GM19239 (cell line): ENCODE results near the gene VASN.

ENCODE experiments used
- DNase-seq: peaks from one replicate; pipeline ENCODE4 v3.0.0; 2011; ENCODE audit warnings: low spot score; ENCODE audit not compliant: insufficient read length
- FAIRE-seq: peaks from 2 replicates; lab custom pipeline; 2011; peaks lifted over from hg19 to GRCh38; lab: Jason Lieb, UNC

VASN gene

DNA sequence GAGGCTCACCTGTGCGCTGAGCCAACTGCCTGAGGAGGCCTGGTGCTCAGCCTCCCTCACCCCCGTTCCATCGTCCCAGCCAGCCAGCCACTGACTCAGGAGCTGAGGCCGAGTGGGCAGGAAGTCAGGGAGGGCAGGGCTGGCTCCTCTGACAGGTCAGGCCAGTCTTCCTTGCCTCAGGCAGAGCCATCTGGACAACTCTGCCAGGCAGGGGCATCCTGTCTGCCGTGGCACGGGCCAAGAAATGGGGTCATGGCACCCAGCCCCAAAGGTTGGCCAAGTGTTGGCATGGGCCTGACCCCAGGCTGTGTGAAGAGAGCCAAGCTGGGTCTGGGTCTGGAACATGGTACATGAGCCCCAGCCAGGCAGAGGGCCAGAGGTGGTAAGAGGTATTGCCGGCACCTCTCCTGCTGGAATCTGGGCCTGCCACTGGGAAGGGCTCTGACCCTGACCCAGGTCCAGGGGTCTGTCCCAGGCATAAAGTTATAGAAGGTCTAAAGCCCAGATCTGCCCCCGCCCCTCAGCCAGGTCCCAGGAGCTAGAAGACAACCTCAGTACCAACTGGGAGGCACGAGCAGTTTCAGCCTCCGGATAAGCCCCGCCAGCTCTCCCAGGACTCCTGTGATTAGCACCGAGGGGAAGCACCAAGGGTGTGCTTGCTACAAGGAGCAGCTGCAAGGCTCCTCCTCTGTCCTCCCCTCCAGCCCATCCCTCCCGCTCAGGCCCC is 2.5 kb upstream of the VASN start:
- DNase-seq (no peak), FAIRE-seq (no peak)

GRCh38 chr16:4370151-4370550 is 1.5 kb upstream of the VASN start:
- no peak for FAIRE-seq

GRCh38 chr16:4370570-4371356 is 885 bp upstream of the VASN start:
- FAIRE-seq (no peak), DNase-seq (no peak)

More at GRCh38 chr16:4370151-4370550, 1.5 kb upstream of the VASN start:
- no peak for DNase-seq

GRCh38 chr16:4372001-4372577 is 441 bp downstream of the VASN start:
- FAIRE-seq (no peak), DNase-seq (peak; percentile 55)

GRCh38 chr16:4372578-4373355 is 1.1 kb downstream of the VASN start:
- DNase-seq (no peak), FAIRE-seq (no peak)

DNA sequence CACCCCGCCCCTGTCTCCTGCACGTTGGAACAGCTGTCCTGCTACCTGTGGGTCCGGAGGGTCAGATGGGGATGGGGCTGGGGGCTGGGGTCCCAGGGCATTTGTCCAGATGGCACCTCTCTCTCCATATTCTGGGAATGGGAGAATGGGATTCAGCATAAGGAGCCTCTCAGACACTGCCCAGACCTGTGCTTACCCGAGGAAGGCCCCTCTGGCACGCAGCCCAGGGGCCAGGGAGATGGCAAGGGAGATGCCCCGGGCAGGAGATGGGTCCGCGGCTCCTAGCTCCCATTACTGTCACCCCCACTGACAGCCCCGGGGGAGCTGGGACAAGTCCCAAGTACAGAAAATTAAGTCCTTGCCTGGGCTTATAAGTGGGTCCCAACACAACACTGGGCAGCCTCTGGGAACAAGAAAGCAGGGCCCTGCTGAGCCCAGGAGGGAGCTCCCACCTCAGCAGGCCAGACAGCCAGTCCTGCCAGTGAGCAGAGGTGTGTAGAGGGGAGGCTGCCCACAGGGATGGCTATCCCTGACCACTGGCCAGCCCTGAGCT is 1.8 kb downstream of the VASN start:
- no peak for FAIRE-seq

GRCh38 chr16:4373909-4374742 is 2.5 kb downstream of the VASN start:
- FAIRE-seq (no peak), DNase-seq (no peak)

More for the DNA sequence above, 1.8 kb downstream of the VASN start:
- DNase-seq = no peak

GRCh38 chr16:4375717-4376116 is 4.1 kb downstream of the VASN start:
- no peak for FAIRE-seq
- DNase-seq = no peak

- DNase-seq = no peak
Measured at GRCh38 chr16:4376126-4376892, 4.7 kb downstream of the VASN start.

GRCh38 chr16:4376893-4377572 is 5.4 kb downstream of the VASN start:
- DNase-seq (no peak), FAIRE-seq (no peak)

More at GRCh38 chr16:4376126-4376892, 4.7 kb downstream of the VASN start:
- no peak for FAIRE-seq

DNA sequence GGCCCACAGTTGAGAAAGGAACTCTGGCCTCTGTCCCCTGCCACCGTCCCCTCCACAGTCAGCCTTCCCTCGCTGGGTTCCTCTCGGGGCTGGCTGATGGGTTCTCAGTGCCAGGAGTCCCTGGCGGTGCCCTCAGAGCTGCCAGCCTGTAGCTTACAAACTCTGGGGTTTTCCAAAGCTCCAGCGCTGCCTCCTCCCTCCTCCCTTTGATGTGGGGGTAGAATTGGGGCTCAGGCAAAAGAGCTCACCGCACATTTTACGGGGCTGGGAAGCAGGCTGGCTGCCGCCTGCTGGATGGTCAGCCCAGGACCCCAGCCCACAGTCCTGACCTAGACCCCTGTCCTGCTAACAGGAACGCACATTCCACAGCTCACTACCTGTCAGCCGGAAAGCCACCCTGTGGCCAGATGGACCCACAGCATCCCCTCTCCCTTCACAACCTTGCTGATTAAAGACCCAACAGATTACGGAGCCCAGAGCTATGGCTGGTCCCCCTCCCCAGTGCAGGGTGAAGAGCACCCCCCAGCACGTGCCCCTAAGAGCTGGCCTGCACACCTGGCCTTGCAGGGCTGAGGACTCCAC is 6.0 kb downstream of the VASN start:
- FAIRE-seq = no peak

GRCh38 chr16:4378161-4378666 is 6.6 kb downstream of the VASN start:
- FAIRE-seq (no peak), DNase-seq (no peak)

More for the DNA sequence above, 6.0 kb downstream of the VASN start:
- no peak for DNase-seq

DNA sequence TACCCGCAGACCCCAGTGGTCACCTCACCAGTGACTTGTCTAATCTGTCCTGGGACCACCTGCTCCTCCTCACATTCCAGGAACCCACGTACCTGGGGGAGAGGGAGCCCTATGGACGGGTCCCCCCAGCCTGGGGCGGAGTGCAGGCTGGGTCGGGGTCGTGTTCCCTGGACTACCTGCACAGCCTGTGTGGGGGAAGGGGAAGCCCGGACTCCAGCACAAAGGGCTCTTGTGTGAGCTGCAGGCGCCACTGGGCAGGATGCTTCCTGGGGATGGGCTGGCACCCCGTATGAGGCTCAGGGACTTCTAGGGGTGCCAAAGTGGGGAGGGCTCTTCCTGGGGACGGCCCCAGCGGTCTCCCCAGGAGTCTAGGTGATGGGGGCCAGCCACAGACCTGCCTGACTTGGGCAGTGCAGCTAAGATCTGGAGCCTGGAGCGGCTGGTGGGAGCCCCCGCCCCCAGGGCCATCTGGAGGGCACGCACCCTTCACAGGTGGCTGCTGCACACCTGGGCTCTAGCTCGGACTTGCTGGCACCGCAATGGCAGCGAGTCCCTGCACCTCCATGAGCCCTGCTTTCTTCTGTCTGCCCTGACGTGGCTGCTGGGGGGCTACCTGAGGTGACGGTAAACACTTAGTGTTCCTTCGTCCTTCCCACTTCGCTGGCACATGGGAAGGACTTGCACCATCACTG is 7.5 kb downstream of the VASN start:
- FAIRE-seq = no peak
- no peak for DNase-seq

DNA sequence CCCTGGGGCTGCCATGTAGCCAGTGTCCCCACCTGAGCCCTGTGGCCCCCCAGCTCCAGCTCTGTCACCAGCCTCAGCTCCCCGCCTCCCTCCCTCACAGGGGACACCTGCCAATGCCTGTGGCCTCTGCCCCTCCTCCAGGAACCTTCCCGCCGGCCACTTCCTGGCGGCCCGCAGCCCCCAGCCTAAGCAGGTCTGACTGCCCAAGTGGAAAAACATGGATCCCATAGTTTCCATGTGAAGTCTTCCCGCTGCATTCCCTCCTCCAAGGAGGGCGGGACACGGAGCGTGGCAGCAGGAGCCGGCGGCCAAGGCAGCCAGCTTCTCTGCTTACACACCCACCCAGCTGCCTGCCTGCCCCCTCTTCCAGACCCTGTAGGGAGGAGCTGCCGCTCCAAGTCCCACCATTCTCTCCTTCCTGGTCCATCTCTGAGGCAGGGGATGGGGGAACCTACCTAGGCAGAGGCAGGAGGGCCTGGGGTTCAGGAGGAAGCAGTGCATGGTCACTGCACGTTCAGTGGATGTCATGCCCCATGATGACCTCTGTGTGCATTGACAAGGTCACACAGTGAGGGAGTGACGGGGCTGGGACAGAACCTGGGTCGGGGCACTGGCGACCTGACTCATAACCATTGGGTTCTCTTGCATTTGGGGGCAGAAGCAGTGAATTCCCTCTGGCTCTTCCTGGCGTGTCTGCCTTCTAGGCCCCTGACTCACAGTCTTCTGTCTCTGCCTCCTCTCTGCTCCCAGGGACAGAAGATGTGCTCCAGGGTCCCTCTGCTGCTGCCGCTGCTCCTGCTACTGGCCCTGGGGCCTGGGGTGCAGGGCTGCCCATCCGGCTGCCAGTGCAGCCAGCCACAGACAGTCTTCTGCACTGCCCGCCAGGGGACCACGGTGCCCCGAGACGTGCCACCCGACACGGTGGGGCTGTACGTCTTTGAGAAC is 8.7 kb downstream of the VASN start:
- FAIRE-seq (no peak), DNase-seq (no peak)

GRCh38 chr16:4381072-4381934 is 9.7 kb downstream of the VASN start:
- FAIRE-seq (no peak), DNase-seq (no peak)
